ENCODE data around the gene NPAS2. TPM values are rescaled to one million over a fixed set of nuclear protein-coding genes. Genes with fewer than 3 reads are reported as not detected.

NPAS2 gene, protein sequence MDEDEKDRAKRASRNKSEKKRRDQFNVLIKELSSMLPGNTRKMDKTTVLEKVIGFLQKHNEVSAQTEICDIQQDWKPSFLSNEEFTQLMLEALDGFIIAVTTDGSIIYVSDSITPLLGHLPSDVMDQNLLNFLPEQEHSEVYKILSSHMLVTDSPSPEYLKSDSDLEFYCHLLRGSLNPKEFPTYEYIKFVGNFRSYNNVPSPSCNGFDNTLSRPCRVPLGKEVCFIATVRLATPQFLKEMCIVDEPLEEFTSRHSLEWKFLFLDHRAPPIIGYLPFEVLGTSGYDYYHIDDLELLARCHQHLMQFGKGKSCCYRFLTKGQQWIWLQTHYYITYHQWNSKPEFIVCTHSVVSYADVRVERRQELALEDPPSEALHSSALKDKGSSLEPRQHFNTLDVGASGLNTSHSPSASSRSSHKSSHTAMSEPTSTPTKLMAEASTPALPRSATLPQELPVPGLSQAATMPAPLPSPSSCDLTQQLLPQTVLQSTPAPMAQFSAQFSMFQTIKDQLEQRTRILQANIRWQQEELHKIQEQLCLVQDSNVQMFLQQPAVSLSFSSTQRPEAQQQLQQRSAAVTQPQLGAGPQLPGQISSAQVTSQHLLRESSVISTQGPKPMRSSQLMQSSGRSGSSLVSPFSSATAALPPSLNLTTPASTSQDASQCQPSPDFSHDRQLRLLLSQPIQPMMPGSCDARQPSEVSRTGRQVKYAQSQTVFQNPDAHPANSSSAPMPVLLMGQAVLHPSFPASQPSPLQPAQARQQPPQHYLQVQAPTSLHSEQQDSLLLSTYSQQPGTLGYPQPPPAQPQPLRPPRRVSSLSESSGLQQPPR
- polyA plus RNA-seq, result not detected

DNA sequence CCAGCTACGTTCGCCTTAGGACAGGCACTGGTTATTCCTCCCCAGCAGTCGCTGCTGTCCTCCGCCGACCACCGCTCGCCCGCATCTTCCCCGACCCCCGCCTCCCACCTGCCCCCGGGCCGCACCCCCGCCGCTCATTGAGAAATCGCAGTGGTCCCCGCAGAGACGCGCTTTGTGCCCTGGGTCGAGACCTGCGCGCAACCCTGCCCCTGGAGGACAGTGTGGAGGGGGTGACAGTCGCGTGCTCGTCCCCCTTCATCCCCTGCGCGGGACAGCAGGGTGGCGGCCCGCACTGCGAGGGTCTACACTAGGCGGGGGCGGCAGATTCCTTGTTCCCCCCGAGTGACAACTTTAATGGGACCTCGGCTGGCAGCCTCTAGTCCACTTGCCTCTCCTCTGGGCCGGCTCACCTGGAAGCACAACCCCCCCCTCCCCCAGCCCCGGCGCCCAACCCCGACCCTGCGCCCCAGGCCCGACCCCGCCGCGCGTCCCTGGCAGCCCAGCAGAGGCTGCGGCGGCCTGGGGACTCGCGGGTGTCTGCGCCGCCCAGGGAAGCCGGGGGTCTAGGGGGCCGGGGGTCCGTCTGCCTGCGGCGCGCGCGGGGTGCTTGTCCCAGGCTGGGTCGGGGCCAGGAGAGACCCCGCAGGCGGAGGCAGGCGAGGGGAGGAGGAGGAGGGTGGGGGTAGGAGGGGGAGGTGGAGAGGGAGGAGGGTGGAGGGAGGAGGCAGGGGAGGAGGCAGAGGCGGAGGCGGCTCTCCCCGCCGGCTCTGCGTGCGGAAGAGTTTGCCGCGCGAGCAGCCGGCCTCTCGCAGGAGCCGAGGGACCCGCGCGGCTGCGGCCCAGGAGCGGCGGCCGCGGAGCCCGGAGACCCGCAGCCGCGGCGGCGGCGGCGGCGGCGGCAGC lies at the start of gene NPAS2:
TSS of gene NPAS2 (plus strand) at position 770 of the 903 bp plus-strand sequence. CDS start 84,616 bp downstream, outside the sequence.
- Mint-ChIP-seq H3K9me3 (peaks cover 0 to 2% (median 0%) of the 10 kb centered on the region in 6 donors), H3K27me3 (ENCODE audit: low read depth in 3 of 3) (peaks cover 5 to 11% (median 10%) of the 10 kb centered on the region in 3 donors), H3K4me3 (no peak within 1 kb of the TSS), H3K4me1 (no peaks in the 10 kb centered on the region), H3K27ac (no peak within 1 kb of the TSS), H3K36me3 (no peaks in the 10 kb centered on the region)
- no peak for DNase-seq

DNA sequence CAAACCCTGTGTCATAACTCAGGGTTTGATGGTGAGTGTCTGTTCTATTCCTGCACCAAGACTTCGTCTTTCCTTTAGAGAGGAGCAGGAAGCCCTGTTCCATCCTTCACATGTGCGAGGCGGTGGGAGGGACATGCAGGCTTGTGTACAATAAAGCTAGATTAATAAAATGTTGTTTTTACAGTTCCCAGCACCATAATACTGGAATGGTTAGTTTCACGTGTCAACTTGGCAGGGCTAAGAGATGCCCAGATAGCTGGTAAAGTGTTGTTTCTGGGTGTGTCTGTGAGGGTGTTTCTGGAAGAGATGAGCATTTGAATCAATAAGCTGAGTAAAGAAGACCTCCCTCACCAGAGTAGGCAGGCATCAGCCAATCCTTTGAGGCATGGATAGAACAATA lies 48.8 kb upstream of the NPAS2 start:
- no peaks in the 10 kb centered on the region for H3K36me3 Mint-ChIP-seq
- no peak for DNase-seq

DNA sequence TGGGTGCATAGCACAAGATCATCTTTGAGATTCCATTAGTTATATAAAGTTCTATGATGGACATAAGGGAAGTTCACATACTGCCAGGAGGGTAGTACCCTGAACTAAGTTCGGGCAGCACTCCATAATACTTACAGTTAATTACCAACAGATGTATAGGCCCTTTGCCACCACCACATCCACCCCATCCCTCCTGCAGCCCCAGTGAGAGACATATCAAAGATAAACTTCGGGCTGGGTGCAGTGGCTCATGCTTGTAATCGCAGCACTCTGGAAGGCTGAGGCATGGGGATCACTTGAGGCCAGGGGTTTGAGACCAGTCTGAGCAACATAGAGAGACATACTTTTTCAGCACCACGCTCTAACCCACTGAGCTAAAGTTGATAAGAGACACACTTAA lies 46.4 kb upstream of the NPAS2 start:
- Mint-ChIP-seq H3K27ac (no peak overlapping the region), H3K27me3 (ENCODE audit: low read depth in 3 of 3) (peaks cover 0 to 6% (median 0%) of the 10 kb centered on the region in 3 donors), H3K9me3 (no peaks in the 10 kb centered on the region), H3K36me3 (no peaks in the 10 kb centered on the region), H3K4me1 (no peaks in the 10 kb centered on the region), H3K4me3 (no peak overlapping the region)
- DNase-seq, result no peak

More for the DNA sequence above, 48.8 kb upstream of the NPAS2 start:
- no peak overlapping the region for H3K4me3 Mint-ChIP-seq
- H3K27me3 Mint-ChIP-seq (ENCODE audit: low read depth in 3 of 3), result peaks cover 0 to 10% (median 4%) of the 10 kb centered on the region in 3 donors
- H3K9me3 Mint-ChIP-seq, result peaks cover 0 to 2% (median 0%) of the 10 kb centered on the region in 6 donors
- no peak overlapping the region for H3K27ac Mint-ChIP-seq
- H3K4me1 Mint-ChIP-seq, result no peaks in the 10 kb centered on the region

DNA sequence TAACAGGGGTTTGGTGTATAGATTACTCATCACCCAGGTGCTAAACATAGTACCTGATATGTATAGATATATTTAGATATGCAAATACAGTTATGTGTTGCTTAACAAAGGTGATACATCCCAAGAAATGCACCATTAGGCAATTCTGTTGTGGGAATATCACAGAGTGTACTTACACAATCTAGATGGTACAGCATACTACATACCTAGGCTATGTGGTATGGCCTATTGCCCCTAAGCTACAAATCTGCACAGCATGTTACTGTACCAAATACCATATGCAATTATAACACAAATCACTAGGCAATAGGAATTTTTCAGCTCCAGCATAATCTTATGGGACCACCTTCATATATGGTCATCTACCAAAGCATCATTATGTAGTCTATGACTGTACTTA lies 43.5 kb upstream of the NPAS2 start:
- H3K27me3 Mint-ChIP-seq (ENCODE audit: low read depth in 3 of 3), result no peaks in the 10 kb centered on the region
- no peak overlapping the region for H3K27ac Mint-ChIP-seq
- no peak overlapping the region for H3K4me3 Mint-ChIP-seq
- DNase-seq, result no peak
- H3K36me3 Mint-ChIP-seq, result no peaks in the 10 kb centered on the region
- no peaks in the 10 kb centered on the region for H3K9me3 Mint-ChIP-seq
- no peaks in the 10 kb centered on the region for H3K4me1 Mint-ChIP-seq

DNA sequence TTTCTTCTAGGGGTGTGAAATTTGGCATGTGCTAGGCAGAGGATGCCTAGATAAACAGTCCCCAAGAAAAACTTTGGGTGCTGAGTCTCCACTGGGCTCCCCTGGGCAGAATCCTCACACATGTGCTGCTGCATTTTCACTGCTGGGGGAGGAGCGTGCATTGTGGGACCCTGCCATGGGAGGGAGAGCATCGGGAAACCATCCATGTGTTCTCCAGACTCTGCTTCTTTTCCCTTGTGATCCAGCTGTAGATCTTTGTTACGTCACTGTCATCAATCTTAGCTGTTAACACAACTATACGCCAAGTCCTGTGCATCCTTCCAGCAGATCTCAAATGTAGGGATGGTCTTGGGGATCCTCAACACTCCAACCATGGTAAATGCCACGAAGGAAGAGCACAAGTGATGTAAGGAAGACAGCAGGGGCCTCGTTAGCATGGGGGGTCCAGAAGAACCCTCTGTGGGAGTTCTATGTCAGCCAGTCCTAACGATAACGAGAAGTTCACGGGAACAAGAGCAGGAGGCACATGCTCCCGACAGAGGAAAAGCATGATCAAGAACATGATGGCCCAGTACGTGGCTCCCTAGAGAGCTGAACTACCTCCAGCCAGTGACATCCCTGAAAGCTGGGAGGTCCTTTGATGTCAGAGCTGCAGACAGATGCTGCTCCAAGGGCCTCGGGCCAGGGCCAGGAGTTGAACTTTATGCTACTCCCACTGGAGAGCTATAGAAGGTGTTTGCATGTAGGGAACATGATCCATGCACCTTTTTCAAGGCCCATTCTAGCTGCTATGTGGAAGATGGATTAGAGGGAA lies 41.1 kb upstream of the NPAS2 start:
- no peak for DNase-seq
- H3K9me3 Mint-ChIP-seq, result no peaks in the 10 kb centered on the region
- no peaks in the 10 kb centered on the region for H3K4me1 Mint-ChIP-seq
- no peak overlapping the region for H3K27ac Mint-ChIP-seq
- H3K36me3 Mint-ChIP-seq, result no peaks in the 10 kb centered on the region
- no peaks in the 10 kb centered on the region for H3K27me3 Mint-ChIP-seq (ENCODE audit: low read depth in 3 of 3)
- H3K4me3 Mint-ChIP-seq, result no peak overlapping the region

DNA sequence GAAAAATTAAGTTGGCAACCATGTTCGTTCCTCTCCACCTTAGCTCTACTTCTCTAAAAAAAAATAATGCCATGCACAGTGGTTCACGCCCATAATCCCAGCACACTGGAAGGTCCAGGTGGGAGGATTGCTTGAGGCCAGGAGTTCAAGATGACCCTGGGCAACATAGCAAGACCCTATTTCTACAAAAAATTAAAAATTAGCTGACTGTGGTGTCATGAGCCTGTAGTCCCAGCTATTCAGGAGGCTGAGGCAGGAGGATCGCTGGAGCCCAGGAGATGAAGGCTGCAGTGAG lies 40.1 kb upstream of the NPAS2 start:
- no peak overlapping the region for H3K27ac Mint-ChIP-seq
- no peaks in the 10 kb centered on the region for H3K27me3 Mint-ChIP-seq (ENCODE audit: low read depth in 3 of 3)
- H3K4me1 Mint-ChIP-seq, result no peaks in the 10 kb centered on the region
- H3K9me3 Mint-ChIP-seq, result no peaks in the 10 kb centered on the region
- no peak for DNase-seq
- H3K36me3 Mint-ChIP-seq, result no peaks in the 10 kb centered on the region
- H3K4me3 Mint-ChIP-seq, result no peak overlapping the region

DNA sequence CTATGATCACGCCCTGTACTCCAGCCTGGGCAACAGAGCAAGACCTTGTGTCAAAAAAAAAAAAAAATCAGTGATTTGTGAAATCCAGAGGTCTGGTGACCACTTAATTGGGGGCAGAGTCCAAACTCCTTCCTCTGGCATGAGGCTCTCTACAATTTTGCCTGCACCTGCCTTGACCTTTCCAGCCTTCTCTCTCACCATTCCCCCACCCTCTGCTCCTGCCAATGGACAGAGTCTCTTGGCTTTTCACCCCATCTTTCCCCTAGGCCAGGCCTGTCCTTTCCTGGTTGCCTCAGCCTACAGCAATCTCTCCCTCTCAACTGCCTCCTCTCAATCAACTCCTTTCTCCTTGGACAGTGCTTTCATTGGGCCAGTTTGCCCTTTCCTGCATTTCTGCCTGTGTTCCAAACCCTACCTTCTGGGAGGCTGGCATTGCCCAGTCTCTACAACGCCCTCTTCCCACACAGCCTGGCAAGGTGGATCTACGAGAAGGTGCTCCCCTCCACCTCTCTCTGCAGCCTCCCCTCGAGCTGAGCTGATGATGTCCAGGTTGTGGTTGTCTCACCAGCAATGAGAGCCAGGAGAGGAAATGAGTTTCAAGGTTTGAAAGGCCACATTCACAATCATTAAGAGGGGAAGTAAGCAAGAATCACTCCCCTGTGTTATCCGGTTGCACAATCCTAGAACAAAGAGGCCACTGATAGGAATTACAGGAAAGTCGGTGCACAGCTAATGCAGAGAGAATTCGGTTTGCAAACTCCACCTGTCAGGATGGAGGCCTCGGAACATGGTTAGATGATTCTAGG lies 39.5 kb upstream of the NPAS2 start:
- DNase-seq, result no peak
- H3K4me1 Mint-ChIP-seq, result no peaks in the 10 kb centered on the region
- H3K9me3 Mint-ChIP-seq, result no peaks in the 10 kb centered on the region
- H3K27ac Mint-ChIP-seq, result no peak overlapping the region
- no peaks in the 10 kb centered on the region for H3K36me3 Mint-ChIP-seq
- H3K27me3 Mint-ChIP-seq (ENCODE audit: low read depth in 3 of 3), result peaks cover 0 to 2% (median 0%) of the 10 kb centered on the region in 3 donors
- H3K4me3 Mint-ChIP-seq, result no peak overlapping the region

DNA sequence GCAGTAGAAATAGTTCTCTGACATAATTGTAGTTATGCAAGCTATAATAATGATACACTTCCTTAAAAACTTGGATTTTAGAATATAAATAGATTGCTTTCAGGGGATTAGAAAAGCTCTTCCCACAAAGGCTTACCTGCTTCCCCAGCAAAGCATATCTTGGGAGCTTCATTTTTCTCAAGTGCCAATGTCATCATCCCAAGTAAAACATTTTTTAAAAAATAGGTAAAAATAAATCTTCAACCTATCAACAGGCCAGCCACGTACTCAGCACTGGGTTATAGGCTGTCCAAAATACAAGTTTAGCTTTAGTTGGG lies 39.0 kb upstream of the NPAS2 start:
- no peak overlapping the region for H3K27ac Mint-ChIP-seq
- H3K4me1 Mint-ChIP-seq, result no peaks in the 10 kb centered on the region
- H3K27me3 Mint-ChIP-seq (ENCODE audit: low read depth in 3 of 3), result peaks cover 0 to 3% (median 0%) of the 10 kb centered on the region in 3 donors
- no peaks in the 10 kb centered on the region for H3K9me3 Mint-ChIP-seq
- DNase-seq, result no peak
- H3K4me3 Mint-ChIP-seq, result no peak overlapping the region
- H3K36me3 Mint-ChIP-seq, result no peaks in the 10 kb centered on the region

DNA sequence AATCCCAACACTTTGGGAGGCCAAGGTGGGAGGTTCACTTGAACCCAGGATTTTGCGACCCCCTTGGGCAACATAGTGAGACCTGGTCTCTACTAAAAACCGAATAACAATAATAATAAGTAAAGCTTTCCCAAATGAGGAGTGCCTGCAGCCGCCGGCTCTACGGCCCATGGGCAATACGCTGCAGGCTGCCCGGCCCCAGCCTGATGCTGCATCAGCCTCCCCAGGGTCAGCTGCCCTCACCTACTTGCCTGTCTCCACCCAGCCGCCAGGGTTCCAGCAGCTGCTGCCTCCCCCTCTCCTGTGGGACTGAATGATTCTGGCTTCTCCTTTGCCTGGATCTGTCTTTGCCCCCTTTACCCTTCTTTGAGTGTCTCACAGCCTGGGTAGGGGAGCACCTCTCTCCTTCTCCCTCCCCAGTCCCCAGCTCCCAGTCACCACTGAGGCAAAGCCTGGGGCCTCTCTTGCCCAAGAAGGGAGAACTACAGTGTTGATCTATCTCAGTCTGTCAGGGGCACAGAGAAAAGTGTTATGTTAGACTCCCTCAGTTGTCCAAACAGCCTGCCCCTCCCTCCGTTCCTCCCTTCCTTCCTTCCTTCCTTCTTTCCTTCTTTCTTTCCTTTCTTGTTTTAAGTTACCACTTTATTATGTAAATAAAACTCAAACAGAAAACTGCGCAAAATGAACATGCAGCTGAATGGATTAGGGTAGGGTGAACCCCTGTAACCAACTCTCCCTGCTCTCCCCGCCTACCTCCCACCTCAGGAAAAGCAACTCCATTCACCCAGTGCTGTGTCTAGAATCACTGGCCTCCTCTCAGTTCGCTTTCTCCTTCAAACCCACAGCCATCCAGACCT lies 38.2 kb upstream of the NPAS2 start:
- DNase-seq, result no peak
- no peak overlapping the region for H3K4me3 Mint-ChIP-seq
- H3K27me3 Mint-ChIP-seq (ENCODE audit: low read depth in 3 of 3), result peaks cover 0 to 3% (median 0%) of the 10 kb centered on the region in 3 donors
- no peaks in the 10 kb centered on the region for H3K36me3 Mint-ChIP-seq
- H3K9me3 Mint-ChIP-seq, result no peaks in the 10 kb centered on the region
- no peak overlapping the region for H3K27ac Mint-ChIP-seq
- no peaks in the 10 kb centered on the region for H3K4me1 Mint-ChIP-seq

DNA sequence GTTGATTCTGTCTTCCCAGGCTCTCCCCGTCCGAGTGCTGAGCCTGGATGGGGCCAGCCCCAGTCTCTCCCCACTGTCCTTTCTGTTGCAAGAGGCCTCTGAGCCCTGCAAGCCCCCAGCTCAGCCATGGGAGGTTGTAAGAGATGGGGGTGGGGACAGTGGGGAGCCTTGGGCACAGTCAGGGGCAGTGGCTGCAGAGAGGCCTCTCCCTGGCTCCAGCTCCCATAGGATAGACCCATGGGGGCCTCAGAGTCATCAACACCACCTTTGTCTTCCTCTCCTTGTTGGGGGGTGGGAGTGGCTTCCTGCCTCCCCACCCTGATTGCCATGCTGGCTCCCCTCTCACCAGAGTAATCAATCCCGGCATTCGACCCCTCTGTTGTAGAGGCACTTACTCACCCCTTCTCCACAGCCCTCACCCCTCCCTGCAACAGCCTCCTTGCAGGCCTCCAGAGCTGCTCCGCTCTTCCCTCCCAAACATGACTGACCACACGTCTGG lies 37.5 kb upstream of the NPAS2 start:
- Mint-ChIP-seq H3K27me3 (ENCODE audit: low read depth in 3 of 3) (peaks cover 0 to 3% (median 0%) of the 10 kb centered on the region in 3 donors), H3K9me3 (no peaks in the 10 kb centered on the region), H3K4me1 (no peaks in the 10 kb centered on the region), H3K36me3 (no peaks in the 10 kb centered on the region), H3K27ac (no peak overlapping the region), H3K4me3 (no peak overlapping the region)
- DNase-seq, result no peak

DNA sequence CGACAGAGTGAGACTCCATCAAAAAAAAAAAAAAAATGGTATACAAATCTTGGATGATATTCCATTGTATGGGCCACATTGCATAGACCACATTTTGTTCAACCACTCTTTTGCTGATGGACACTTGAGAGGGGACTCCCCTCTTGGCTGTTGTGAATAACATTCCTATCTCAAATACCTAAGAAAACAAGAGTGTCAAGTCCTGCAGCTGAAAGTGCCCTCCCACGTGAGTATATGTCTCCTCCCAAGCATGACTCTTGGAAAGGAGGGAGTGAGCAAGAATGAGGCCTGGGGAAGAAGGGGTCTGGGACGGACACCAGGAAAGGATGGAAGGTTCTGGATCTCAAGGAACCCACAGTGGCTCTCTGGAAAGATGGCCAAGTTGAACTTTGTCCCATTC lies 36.0 kb upstream of the NPAS2 start:
- Mint-ChIP-seq H3K36me3 (no peaks in the 10 kb centered on the region), H3K27me3 (ENCODE audit: low read depth in 3 of 3) (peaks cover 0 to 3% (median 0%) of the 10 kb centered on the region in 3 donors), H3K4me3 (no peak overlapping the region), H3K4me1 (no peaks in the 10 kb centered on the region), H3K27ac (no peak overlapping the region), H3K9me3 (no peaks in the 10 kb centered on the region)
- DNase-seq, result no peak

DNA sequence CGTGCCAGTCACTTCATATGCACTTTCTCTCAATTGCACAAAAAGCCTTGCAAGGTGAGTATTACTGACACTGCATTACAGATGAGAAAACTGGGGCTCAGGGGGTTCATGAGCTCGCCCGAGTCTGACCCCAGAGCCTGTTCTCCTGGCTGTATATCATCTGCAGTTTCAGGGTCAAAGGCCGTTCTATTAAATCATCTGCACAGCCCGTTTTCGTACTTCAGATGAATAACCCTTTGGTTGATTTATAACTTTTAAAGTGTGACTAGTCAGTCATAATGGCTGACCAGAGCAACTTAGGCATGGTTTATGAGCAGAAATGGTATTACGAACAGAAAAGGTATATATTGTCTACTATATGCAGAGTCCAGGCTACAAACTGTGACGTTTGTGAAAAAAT lies 35.3 kb upstream of the NPAS2 start:
- DNase-seq, result no peak
- Mint-ChIP-seq H3K4me1 (no peaks in the 10 kb centered on the region), H3K36me3 (no peaks in the 10 kb centered on the region), H3K27me3 (ENCODE audit: low read depth in 3 of 3) (peaks cover 0 to 3% (median 0%) of the 10 kb centered on the region in 3 donors), H3K4me3 (no peak overlapping the region), H3K9me3 (no peaks in the 10 kb centered on the region), H3K27ac (no peak overlapping the region)
